B cell (primary cell): ENCODE measurements around the gene MICAL3. TPM values are rescaled to one million over a fixed set of nuclear protein-coding genes. Genes with fewer than 3 reads are reported as not detected.

Experiments
- ATAC-seq: fragments of 200-7000 bp; cut with Tn5 transposase; one replicate; pipeline ENCODE4 v1.10.0; 2021; ENCODE audit warnings: low read depth, mild to moderate bottlenecking, moderate number of reproducible peaks, moderate library complexity
- CTCF ChIA-PET: fragments of 350-600 bp; sonication (Branson Sonifier 250); formaldehyde crosslinking; loops from one replicate; lab custom pipeline; 2021; ENCODE audit warnings: antibody characterized with exemption, inconsistent platforms; lab: Charles Lee
- POLR2A ChIA-PET: fragments of 350-600 bp; sonication (Branson Sonifier 250); formaldehyde crosslinking; loops from one replicate; lab custom pipeline; 2021; ENCODE audit warnings: antibody characterized with exemption; lab: Charles Lee
- DNase-seq: peaks from one replicate; pipeline ENCODE4 v3.0.0; 2013
- H2AFZ ChIP-seq: 2 replicates; pipeline ENCODE4 v1.6.1; 2012; ENCODE audit warnings: mild to moderate bottlenecking, low read depth, low read length; ENCODE audit not compliant: insufficient read depth, poor library complexity, severe bottlenecking
- H3K27ac ChIP-seq, 2 donors: 1 replicate in 1 of 2; 2 replicates in 1 of 2; pipeline ENCODE4 v1.5.1; 2012 to 2013; ENCODE audit warnings: low read length in 2 of 2, mild to moderate bottlenecking in 2 of 2, moderate library complexity in 1 of 2
- H3K27me3 ChIP-seq, 4 experiments: fragments of 200-600 bp in 1 of 4; sonication (generic) in 1 of 4; replicated peaks in 1 of 4; 1 replicate in 2 of 4; 2 replicates in 2 of 4; pipeline versions ENCODE4 v1.6.1 to v1.7.0; 2013 to 2016; ENCODE audit warnings: low read length in 3 of 4, mild to moderate bottlenecking in 2 of 4, mixed read lengths in 1 of 4, moderate library complexity in 1 of 4; ENCODE audit not compliant: insufficient read depth in 4 of 4, control insufficient read depth in 3 of 4; ENCODE audit errors: control extremely low read depth in 1 of 4
- H3K36me3 ChIP-seq, 2 experiments: replicated peaks in 1 of 2; 1 replicate in 1 of 2; 2 replicates in 1 of 2; pipeline versions ENCODE4 v1.6.1 to v1.7.1; 2013; ENCODE audit warnings: low read length in 1 of 2; ENCODE audit not compliant: insufficient read depth in 2 of 2, control insufficient read depth in 1 of 2; ENCODE audit errors: control extremely low read depth in 1 of 2, extremely low read depth in 1 of 2
- H3K4me1 ChIP-seq, 2 donors: fragments of 200-600 bp in 1 of 2; sonication (generic) in 1 of 2; 1 replicate in 1 of 2; 2 replicates in 1 of 2; pipeline versions ENCODE4 v1.5.1 to v1.6.1; 2013 to 2017; ENCODE audit warnings: low read length in 2 of 2; ENCODE audit not compliant: control insufficient read depth in 2 of 2, insufficient read depth in 2 of 2
- H3K4me2 ChIP-seq: replicated peaks from 2 replicates; pipeline ENCODE3; 2012; ENCODE audit warnings: mild to moderate bottlenecking, low read depth, low read length; ENCODE audit not compliant: poor library complexity, severe bottlenecking
- H3K4me3 ChIP-seq, 5 experiments: fragments of 200-600 bp in 1 of 5; sonication (generic) in 1 of 5; 1 replicate in 3 of 5; 2 replicates in 2 of 5; pipeline versions ENCODE4 v1.5.1 to v1.7.0; 2011 to 2016; ENCODE audit warnings: low read length in 4 of 5, mild to moderate bottlenecking in 4 of 5, low read depth in 2 of 5, control low read depth in 1 of 5, moderate library complexity in 1 of 5; ENCODE audit not compliant: insufficient read depth in 1 of 5; ENCODE audit errors: control extremely low read depth in 1 of 5, extremely low read depth in 1 of 5
- H3K79me2 ChIP-seq: fragments of 200-600 bp; sonication (generic); one replicate; pipeline ENCODE4 v1.6.0; 2016; ENCODE audit warnings: low read length; ENCODE audit not compliant: control insufficient read depth, insufficient read depth
- H3K9ac ChIP-seq: fragments of 200-600 bp; sonication (generic); 2 replicates; pipeline ENCODE4 v1.6.1; 2017; ENCODE audit warnings: mild to moderate bottlenecking, low read length, moderate library complexity
- H3K9me3 ChIP-seq, 3 donors: one replicate each; pipeline versions ENCODE4 v1.6.1 to v1.7.1; 2013; ENCODE audit warnings: low read length in 2 of 3; ENCODE audit not compliant: control insufficient read depth in 2 of 3, insufficient read depth in 1 of 3; ENCODE audit errors: control extremely low read depth in 1 of 3
- H4K20me1 ChIP-seq: 2 replicates; pipeline ENCODE4 v1.6.0; 2012; ENCODE audit warnings: mild to moderate bottlenecking, low read length; ENCODE audit not compliant: insufficient read depth, control insufficient read depth, poor library complexity, severe bottlenecking
- H3K27ac Mint-ChIP-seq: one replicate; pipeline ENCODE4 v1.8.0; 2021; ENCODE audit warnings: mixed read lengths
- H3K27me3 Mint-ChIP-seq: one replicate; pipeline ENCODE4 v1.8.0; 2021; ENCODE audit warnings: mixed read lengths
- H3K4me1 Mint-ChIP-seq: one replicate; pipeline ENCODE4 v1.8.0; 2021; ENCODE audit warnings: mixed read lengths
- H3K4me3 Mint-ChIP-seq: one replicate; pipeline ENCODE4 v1.8.0; 2021; ENCODE audit warnings: mixed read lengths
- H3K9me3 Mint-ChIP-seq: one replicate; pipeline ENCODE4 v1.8.0; 2022; ENCODE audit warnings: mixed read lengths; ENCODE audit not compliant: insufficient read depth
- EZH2 ChIP-seq: IDR thresholded peaks from 2 replicates; pipeline ENCODE4 v1.6.1; 2012; ENCODE audit warnings: borderline replicate concordance, low read depth, mild to moderate bottlenecking, moderate library complexity, low read length; ENCODE audit not compliant: insufficient read depth, poor library complexity, severe bottlenecking
- WGBS: methylation state at CpG from one replicate; pipeline ENCODE4 v1.1.5; 2013; ENCODE audit warnings: missing lambda C conversion rate; ENCODE audit not compliant: insufficient coverage; 5-methylcytosine and 5-hydroxymethylcytosine counted together
- intact Hi-C: fragments of 100-400 bp; cut with micrococcal nuclease; formaldehyde crosslinking; loops from one replicate; pipeline ENCODE4 v1.10.0; 2022
- polyA plus RNA-seq: library from polyadenylated mRNA; depleted of rRNA; stranded (reverse); fragments of >200 nt; gene quantifications from 2 replicates; pipeline ENCODE4 v1.2.3, GENCODE V29; 2012
- total RNA-seq, 2 donors: library from RNA; stranded (reverse); fragments of 120-200 nt in 1 of 2; gene quantifications; 1 replicate in 1 of 2; 2 replicates in 1 of 2; pipeline versions ENCODE4 v1.2.3 to v1.2.4, GENCODE V29; 2013 to 2022
- TF ChIP-seq, protein P1 (sequence below): fragments of 200-600 bp; IDR thresholded peaks from one replicate; pipeline ENCODE4 v1.8.0; 2022; ENCODE audit warnings: antibody characterized with exemption, mild to moderate bottlenecking

MICAL3 gene
- total and polyA plus RNA-seq, 2 donors (not counting 1 experiment from before 2014, with no cell fraction given) = 50.5 to 253 TPM

GRCh38 chr22:17844150-17844549 is 180.2 kb downstream of the MICAL3 start:
- no peaks in the 10 kb centered on the region for H3K9me3 Mint-ChIP-seq
- H3K4me3 Mint-ChIP-seq = no peak overlapping the region
- Histone ChIP-seq H3K9ac (no peak overlapping the region), H4K20me1 (peaks cover 48% of the 10 kb centered on the region), H3K27me3 (no peaks in the 10 kb centered on the region), H3K36me3 (peaks cover 0 to 77% of the 10 kb centered on the region in 2 experiments), H3K27ac (no peak overlapping the region), H3K79me2 (peaks cover 24% of the 10 kb centered on the region), H3K4me2 (no peak overlapping the region), H3K9me3 (no peaks in the 10 kb centered on the region), H3K4me1 (no peaks in the 10 kb centered on the region), H3K4me3 (no peak overlapping the region), H2AFZ (no peak overlapping the region)
- H3K27ac Mint-ChIP-seq = no peak overlapping the region
- TF ChIP-seq, protein P1, sequence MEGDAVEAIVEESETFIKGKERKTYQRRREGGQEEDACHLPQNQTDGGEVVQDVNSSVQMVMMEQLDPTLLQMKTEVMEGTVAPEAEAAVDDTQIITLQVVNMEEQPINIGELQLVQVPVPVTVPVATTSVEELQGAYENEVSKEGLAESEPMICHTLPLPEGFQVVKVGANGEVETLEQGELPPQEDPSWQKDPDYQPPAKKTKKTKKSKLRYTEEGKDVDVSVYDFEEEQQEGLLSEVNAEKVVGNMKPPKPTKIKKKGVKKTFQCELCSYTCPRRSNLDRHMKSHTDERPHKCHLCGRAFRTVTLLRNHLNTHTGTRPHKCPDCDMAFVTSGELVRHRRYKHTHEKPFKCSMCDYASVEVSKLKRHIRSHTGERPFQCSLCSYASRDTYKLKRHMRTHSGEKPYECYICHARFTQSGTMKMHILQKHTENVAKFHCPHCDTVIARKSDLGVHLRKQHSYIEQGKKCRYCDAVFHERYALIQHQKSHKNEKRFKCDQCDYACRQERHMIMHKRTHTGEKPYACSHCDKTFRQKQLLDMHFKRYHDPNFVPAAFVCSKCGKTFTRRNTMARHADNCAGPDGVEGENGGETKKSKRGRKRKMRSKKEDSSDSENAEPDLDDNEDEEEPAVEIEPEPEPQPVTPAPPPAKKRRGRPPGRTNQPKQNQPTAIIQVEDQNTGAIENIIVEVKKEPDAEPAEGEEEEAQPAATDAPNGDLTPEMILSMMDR = no peak
- no peak for TF ChIP-seq EZH2
- no peaks in the 10 kb centered on the region for H3K4me1 Mint-ChIP-seq
- H3K27me3 Mint-ChIP-seq = no peaks in the 10 kb centered on the region
- ChIA-PET CTCF (interaction anchor here (0.8 to 1.3 kb wide), 2 partner anchors 14 to 232 kb away, joined by 3 to 5 read pairs; no protein-coding TSS in a partner anchor), POLR2A (no interaction called here)
- 98% methylated on average over 4 of the region's 5 CpGs for WGBS
- DNase-seq = no peak
- intact Hi-C loops = no loop called here
- no peak for ATAC-seq

- H3K4me3 ChIP-seq = no peak overlapping the region
- intact Hi-C loops = no loop called here
- ChIA-PET CTCF (interaction anchor here (1.5 kb wide), 1 partner anchor 12 kb away, joined by 4 read pairs; no protein-coding TSS in a partner anchor), POLR2A (no interaction called here)
- no peak overlapping the region for H3K9ac ChIP-seq
- ATAC-seq = peak; percentile 62
- peaks cover 0 to 77% of the 10 kb centered on the region in 2 experiments for H3K36me3 ChIP-seq
- H3K27ac Mint-ChIP-seq = peak overlapping the region; percentile 37
- peaks cover 48% of the 10 kb centered on the region for H4K20me1 ChIP-seq
- no peaks in the 10 kb centered on the region for H3K27me3 Mint-ChIP-seq
- WGBS = 76% methylated on average over 20 of the region's 20 CpGs
- H3K27ac ChIP-seq = no peak overlapping the region
- peaks cover 24% of the 10 kb centered on the region for H3K79me2 ChIP-seq
- no peaks in the 10 kb centered on the region for H3K4me1 ChIP-seq
- no peak overlapping the region for H2AFZ ChIP-seq
- peak; percentile 42 for DNase-seq
- H3K9me3 Mint-ChIP-seq = no peaks in the 10 kb centered on the region
- H3K4me3 Mint-ChIP-seq = no peak overlapping the region
- TF ChIP-seq, protein P1 = no peak
- TF ChIP-seq EZH2 = no peak
- no peaks in the 10 kb centered on the region for H3K9me3 ChIP-seq
- no peaks in the 10 kb centered on the region for H3K27me3 ChIP-seq
- H3K4me1 Mint-ChIP-seq = no peaks in the 10 kb centered on the region
- H3K4me2 ChIP-seq = no peak overlapping the region
Measured at GRCh38 chr22:17842386-17842785, 182.0 kb downstream of the MICAL3 start.
